ENCODE results near the gene XRCC1.

DNA sequence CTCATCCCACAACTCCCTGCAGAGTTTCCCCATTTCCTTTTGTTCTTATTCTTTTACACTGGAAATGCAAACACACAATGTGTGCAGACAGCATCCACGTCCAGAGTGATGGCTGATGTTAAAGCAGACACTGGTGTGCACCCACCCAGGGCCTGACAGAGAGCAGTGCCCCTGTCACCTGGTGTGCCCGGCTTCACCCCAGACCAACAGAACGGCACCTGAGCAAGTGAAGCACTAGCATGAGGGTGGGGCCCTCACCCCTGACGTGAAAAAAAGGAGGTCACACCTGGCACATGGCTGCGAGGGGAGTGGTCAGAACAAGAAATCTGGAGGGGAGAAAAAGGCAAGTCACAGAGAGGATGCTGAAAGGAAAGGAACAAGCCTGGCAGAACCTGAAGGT, 30.1 kb downstream of the XRCC1 start:
- TF ChIP-seq CTCF (IDR thresholded peaks at IDR 0.05): no peak
- TF ChIP-seq POLR2A (IDR thresholded peaks at IDR 0.05): no peak

All from right lobe of liver (tissue), 4 donors.